SK-N-SH (cell line): ENCODE data around the gene PIGZ. TPM values are rescaled to one million over a fixed set of nuclear protein-coding genes. Genes with fewer than 3 reads are reported as not detected.

Experiments used
- CTCF ChIA-PET: fragments of 300-600, 350-600 bp; formaldehyde crosslinking; extraction: SDS; loops from one replicate; lab custom pipeline; 2021; lab: Yijun Ruan, JAX
- POLR2A ChIA-PET: fragments of 350-600 bp; sonication (Branson Sonifier 250); formaldehyde crosslinking; extraction: SDS; loops from one replicate; lab custom pipeline; 2020; ENCODE audit warnings: antibody characterized with exemption, inconsistent platforms; lab: Yijun Ruan, JAX
- DNase-seq: peaks from one replicate; pipeline ENCODE4 v3.0.0; 2012
- H2AFZ ChIP-seq: fragments of 200-600 bp; sonication (generic); 2 replicates; pipeline ENCODE4 v1.8.1; 2016; ENCODE audit warnings: antibody characterized with exemption, mild to moderate bottlenecking, low read depth
- H3F3A ChIP-seq: fragments of 200-600 bp; sonication (generic); replicated peaks from 2 replicates; pipeline ENCODE3; 2016; ENCODE audit warnings: antibody characterized with exemption, mild to moderate bottlenecking; ENCODE audit not compliant: insufficient read depth
- H3K27ac ChIP-seq, 2 experiments: fragments of 200-500 bp in 1 of 2; fragments of 200-600 bp in 1 of 2; sonication (Bioruptor generic) in 1 of 2; sonication (generic), shearing (Covaris generic) in 1 of 2; 2 replicates each; pipeline versions ENCODE4 v1.5.1 to v1.6.1; 2014 to 2016; ENCODE audit warnings: low read depth in 2 of 2, inconsistent platforms in 1 of 2, low read length in 1 of 2, mild to moderate bottlenecking in 1 of 2, mixed read lengths in 1 of 2
- H3K27me3 ChIP-seq: fragments of 200-600 bp; sonication (generic), shearing (Covaris generic); 2 replicates; pipeline ENCODE4 v1.6.1; 2016; ENCODE audit warnings: mixed run types; ENCODE audit not compliant: insufficient read depth
- H3K36me3 ChIP-seq, 2 experiments: fragments of 200-500 bp in 1 of 2; fragments of 200-600 bp in 1 of 2; sonication (Bioruptor generic) in 1 of 2; sonication (generic) in 1 of 2; replicated peaks in 1 of 2; 2 replicates each; pipeline versions ENCODE3 to v1.5.1; 2014 to 2016; ENCODE audit warnings: low read length in 1 of 2, mild to moderate bottlenecking in 1 of 2; ENCODE audit not compliant: insufficient read depth in 2 of 2, control insufficient read depth in 1 of 2
- H3K4me1 ChIP-seq, 2 experiments: fragments of 200-500 bp in 1 of 2; fragments of 200-600 bp in 1 of 2; sonication (Bioruptor generic) in 1 of 2; sonication (generic), shearing (Covaris generic) in 1 of 2; 2 replicates each; pipeline versions ENCODE4 v1.5.1 to v1.6.1; 2014 to 2016; ENCODE audit warnings: low read depth in 1 of 2, low read length in 1 of 2, mixed run types in 1 of 2; ENCODE audit not compliant: insufficient read depth in 2 of 2, control insufficient read depth in 1 of 2
- H3K4me2 ChIP-seq: fragments of 200-600 bp; sonication (generic), shearing (Covaris generic); 2 replicates; pipeline ENCODE4 v1.6.1; 2017; ENCODE audit warnings: mixed run types
- H3K4me3 ChIP-seq, 2 experiments: fragments of 200-500 bp in 1 of 2; fragments of 200-600 bp in 1 of 2; sonication (Bioruptor generic) in 1 of 2; sonication (generic), shearing (Covaris generic) in 1 of 2; 2 replicates each; pipeline versions ENCODE4 v1.5.1 to v1.8.1; 2014 to 2016; ENCODE audit warnings: low read depth in 2 of 2, inconsistent platforms in 1 of 2, low read length in 1 of 2, mild to moderate bottlenecking in 1 of 2, mixed read lengths in 1 of 2, moderate library complexity in 1 of 2
- H3K79me2 ChIP-seq: fragments of 200-600 bp; sonication (generic); 2 replicates; pipeline ENCODE4 v1.8.1; 2017; ENCODE audit warnings: mild to moderate bottlenecking; ENCODE audit not compliant: insufficient read depth
- H3K9ac ChIP-seq: fragments of 200-600 bp; sonication (generic); 2 replicates; pipeline ENCODE4 v1.6.1; 2017; ENCODE audit warnings: mixed run types
- H3K9me2 ChIP-seq: fragments of 200-600 bp; sonication (generic); 2 replicates; pipeline ENCODE4 v1.6.1; 2017; ENCODE audit warnings: mixed run types
- H3K9me3 ChIP-seq: fragments of 200-600 bp; sonication (generic); 2 replicates; pipeline ENCODE4 v1.6.1; 2017; ENCODE audit warnings: mixed run types, mild to moderate bottlenecking, moderate library complexity
- H4K20me1 ChIP-seq: fragments of 200-600 bp; sonication (generic); 2 replicates; pipeline ENCODE4 v1.6.1; 2017; ENCODE audit warnings: mild to moderate bottlenecking, mixed run types; ENCODE audit not compliant: insufficient read depth
- CHD2 ChIP-seq: fragments of 150-350 bp; IDR thresholded peaks from 2 replicates; pipeline ENCODE4 v1.6.1; 2018; ENCODE audit warnings: low read length; ENCODE audit not compliant: partially characterized antibody
- CTCF ChIP-seq: fragments of 200-600 bp; sonication (generic); IDR thresholded peaks from 2 replicates; pipeline ENCODE4 v1.6.1; 2017; ENCODE audit warnings: antibody characterized with exemption, mild to moderate bottlenecking, moderate library complexity
- ELF1 ChIP-seq: IDR thresholded peaks from 2 replicates; pipeline ENCODE4 v1.4.0; 2012
- FOSL2 ChIP-seq: IDR thresholded peaks from 2 replicates; pipeline ENCODE4 v1.4.0; 2012; ENCODE audit warnings: low read depth, mild to moderate bottlenecking, moderate library complexity, borderline replicate concordance
- FOXJ3 ChIP-seq: sonication (generic); formaldehyde crosslinking; IDR thresholded peaks from 2 replicates; pipeline ENCODE4 v1.5.1; 2020; ENCODE audit warnings: mild to moderate bottlenecking, missing genetic modification reagents
- GABPA ChIP-seq: IDR thresholded peaks from 2 replicates; pipeline ENCODE4 v1.4.0; 2012; ENCODE audit warnings: low read depth, mild to moderate bottlenecking
- IRF3 ChIP-seq: fragments of 150-350 bp; IDR thresholded peaks from 2 replicates; pipeline ENCODE4 v1.6.1; 2016; ENCODE audit warnings: mild to moderate bottlenecking, low read depth, low read length
- JUND ChIP-seq: IDR thresholded peaks from 2 replicates; pipeline ENCODE4 v1.4.0; 2012
- MEF2A ChIP-seq: IDR thresholded peaks from 2 replicates; pipeline ENCODE4 v1.4.0; 2012; ENCODE audit warnings: low read depth, borderline replicate concordance
- MXI1 ChIP-seq: IDR thresholded peaks from 2 replicates; pipeline ENCODE4 v1.6.1; 2012; ENCODE audit warnings: mild to moderate bottlenecking, low read depth, low read length, improper control_type of control experiment
- NFIC ChIP-seq: IDR thresholded peaks from 2 replicates; pipeline ENCODE4 v1.4.0; 2012; ENCODE audit warnings: borderline replicate concordance
- PBX3 ChIP-seq: IDR thresholded peaks from 2 replicates; pipeline ENCODE4; 2012
- RCOR1 ChIP-seq: fragments of 150-350 bp; IDR thresholded peaks from 2 replicates; pipeline ENCODE4 v1.6.1; 2017; ENCODE audit warnings: antibody characterized with exemption, low read length
- TAF1 ChIP-seq: IDR thresholded peaks from 2 replicates; pipeline ENCODE4 v1.6.1; 2012; ENCODE audit warnings: low read depth, mild to moderate bottlenecking, low read length, moderate library complexity, borderline replicate concordance
- YY1 ChIP-seq: IDR thresholded peaks from 2 replicates; pipeline ENCODE4 v1.4.0; 2012; ENCODE audit warnings: low read depth, mild to moderate bottlenecking
- WGBS: methylation state at CpG from one replicate; pipeline ENCODE4 v1.1.6; 2017; ENCODE audit warnings: low lambda C conversion rate; 5-methylcytosine and 5-hydroxymethylcytosine counted together
- polyA plus RNA-seq, 3 experiments: library from polyadenylated mRNA; depleted of rRNA; stranded (reverse); fragments of >200 nt; gene quantifications; 2 replicates each; pipeline ENCODE4 v1.2.3, GENCODE V29; 2012

Gene PIGZ
- polyA plus RNA-seq, 1 of the 3 experiments (the other 2 are of a cell fraction), result 5.0 TPM

- POLR2A ChIA-PET, result no interaction called here
- H3K27ac ChIP-seq, result no peak overlapping the region
- no peaks in the 10 kb centered on the region for H3F3A ChIP-seq
- TF ChIP-seq CTCF, result peak; percentile 30
- TF ChIP-seq IRF3, result no peak
- TF ChIP-seq, all 33 proteins: peak for 1
- CTCF ChIA-PET, result interaction anchor here (0.7 to 1.0 kb wide), 2 partner anchors 8 to 17 kb away, joined by 3 read pairs; no protein-coding TSS in a partner anchor
- Histone ChIP-seq H3K9me2 (no peaks in the 10 kb centered on the region), H4K20me1 (no peaks in the 10 kb centered on the region), H3K4me1 (peaks cover 0 to 11% of the 10 kb centered on the region in 2 experiments; a peak in 1 of 4 replicates), H3K79me2 (no peaks in the 10 kb centered on the region), H2AFZ (no peak overlapping the region), H3K4me3 (no peak overlapping the region), H3K9ac (no peak overlapping the region), H3K27me3 (no peaks in the 10 kb centered on the region; the same call in 1 of the 2 replicates), H3K36me3 (no peaks in the 10 kb centered on the region), H3K9me3 (peaks cover 4% of the 10 kb centered on the region; the same call in 1 of the 2 replicates), H3K4me2 (no peak overlapping the region)
- 74% methylated on average over 8 of the region's 9 CpGs for whole genome bisulfite sequencing
- no peak for DNase-seq
Measured at GRCh38 chr3:196985954-196986885, 17.6 kb upstream of the PIGZ start.

- ChIA-PET POLR2A (no interaction called here), CTCF (interaction anchor here (0.8 to 1.2 kb wide), 2 partner anchors 44 to 202 kb away, joined by 3 to 4 read pairs; partner anchors contain the start of gene MELTF)
- H3K4me2 ChIP-seq, result no peak overlapping the region
- H3K9me2 ChIP-seq, result no peaks in the 10 kb centered on the region
- H3K4me3 ChIP-seq, result no peak overlapping the region
- peaks cover 0 to 11% of the 10 kb centered on the region in 2 experiments; a peak in 1 of 4 replicates for H3K4me1 ChIP-seq
- H3K9ac ChIP-seq, result no peak overlapping the region
- no peaks in the 10 kb centered on the region for H3K36me3 ChIP-seq
- WGBS, result 47% methylated on average over 3 of the region's 6 CpGs
- no peak for DNase-seq
- H3K79me2 ChIP-seq, result no peaks in the 10 kb centered on the region
- peaks cover 4% of the 10 kb centered on the region; the same call in 1 of the 2 replicates for H3K9me3 ChIP-seq
- no peaks in the 10 kb centered on the region; the same call in 1 of the 2 replicates for H3K27me3 ChIP-seq
- no peak overlapping the region for H3K27ac ChIP-seq
- no peaks in the 10 kb centered on the region for H4K20me1 ChIP-seq
- TF ChIP-seq CTCF (no peak), NFIC (no peak), CHD2 (no peak), YY1 (no peak), TAF1 (no peak), MEF2A (no peak), FOSL2 (no peak), FOXJ3 (CRISPR knock-in tag) (no peak), GABPA (no peak), RCOR1 (no peak), PBX3 (no peak), ELF1 (no peak), MXI1 (no peak), JUND (no peak)
- no peak overlapping the region for H2AFZ ChIP-seq
- H3F3A ChIP-seq, result no peaks in the 10 kb centered on the region
Measured at GRCh38 chr3:196985298-196985697, 16.7 kb upstream of the PIGZ start.
